ENCODE measurements around the gene FNIP2.
"Not testable (repeated sequence)": the region's sequence is repeated elsewhere in the genome, so short reads cannot be mapped to it uniquely, and the experiment has no call there.

DNA sequence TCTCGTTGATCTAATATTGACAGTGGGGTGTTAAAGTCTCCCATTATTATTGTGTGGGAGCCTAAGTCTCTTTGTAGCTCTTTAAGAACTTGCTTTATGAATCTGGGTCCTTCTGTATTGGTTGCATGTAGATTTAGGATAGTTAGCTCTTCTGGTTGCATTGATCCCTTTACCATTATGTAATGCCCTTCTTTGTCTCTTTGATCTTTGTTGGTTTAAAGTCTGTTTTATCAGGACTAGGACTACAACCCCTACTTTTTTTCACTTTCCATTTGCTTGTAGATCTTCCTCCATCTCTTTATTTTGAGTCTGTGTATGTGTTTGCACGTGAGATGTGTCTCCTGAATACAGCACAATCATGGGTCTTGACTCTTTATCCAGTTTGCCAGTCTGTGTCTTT lies 131.6 kb downstream of the FNIP2 start:
- TF ChIP-seq, protein P1, sequence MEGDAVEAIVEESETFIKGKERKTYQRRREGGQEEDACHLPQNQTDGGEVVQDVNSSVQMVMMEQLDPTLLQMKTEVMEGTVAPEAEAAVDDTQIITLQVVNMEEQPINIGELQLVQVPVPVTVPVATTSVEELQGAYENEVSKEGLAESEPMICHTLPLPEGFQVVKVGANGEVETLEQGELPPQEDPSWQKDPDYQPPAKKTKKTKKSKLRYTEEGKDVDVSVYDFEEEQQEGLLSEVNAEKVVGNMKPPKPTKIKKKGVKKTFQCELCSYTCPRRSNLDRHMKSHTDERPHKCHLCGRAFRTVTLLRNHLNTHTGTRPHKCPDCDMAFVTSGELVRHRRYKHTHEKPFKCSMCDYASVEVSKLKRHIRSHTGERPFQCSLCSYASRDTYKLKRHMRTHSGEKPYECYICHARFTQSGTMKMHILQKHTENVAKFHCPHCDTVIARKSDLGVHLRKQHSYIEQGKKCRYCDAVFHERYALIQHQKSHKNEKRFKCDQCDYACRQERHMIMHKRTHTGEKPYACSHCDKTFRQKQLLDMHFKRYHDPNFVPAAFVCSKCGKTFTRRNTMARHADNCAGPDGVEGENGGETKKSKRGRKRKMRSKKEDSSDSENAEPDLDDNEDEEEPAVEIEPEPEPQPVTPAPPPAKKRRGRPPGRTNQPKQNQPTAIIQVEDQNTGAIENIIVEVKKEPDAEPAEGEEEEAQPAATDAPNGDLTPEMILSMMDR (IDR thresholded peaks at IDR 0.05) = not testable (repeated sequence)
- not testable (repeated sequence) for TF ChIP-seq POLR2A, POLR2AphosphoS5 (IDR thresholded peaks at IDR 0.05)
